Effector memory CD8-positive, alpha-beta T cell (primary cell): ENCODE measurements around the gene TSPAN9.

Experiments
- ATAC-seq: fragments of 150-1000 bp; cut with Tn5 transposase; replicated peaks from 2 replicates; pipeline ENCODE4 v1.10.0; 2021; ENCODE audit warnings: mild to moderate bottlenecking, moderate library complexity
- DNase-seq, 3 experiments: peaks; one replicate each; pipeline ENCODE4 v3.0.0; 2021
- H3K27ac Mint-ChIP-seq, 2 donors: one replicate each; pipeline ENCODE4 v1.8.0; 2022; ENCODE audit warnings: mild to moderate bottlenecking in 2 of 2, mixed read lengths in 2 of 2, moderate library complexity in 2 of 2
- H3K27me3 Mint-ChIP-seq, 2 donors: one replicate each; pipeline ENCODE4 v1.8.0; 2022; ENCODE audit warnings: mixed read lengths in 2 of 2
- H3K36me3 Mint-ChIP-seq: one replicate; pipeline ENCODE4 v1.8.0; 2022; ENCODE audit warnings: mild to moderate bottlenecking, moderate library complexity, mixed read lengths; ENCODE audit not compliant: insufficient read depth
- H3K4me1 Mint-ChIP-seq, 2 donors: one replicate each; pipeline ENCODE4 v1.8.0; 2022; ENCODE audit warnings: low read depth in 2 of 2, mixed read lengths in 2 of 2
- H3K4me3 Mint-ChIP-seq, 2 donors: one replicate each; pipeline ENCODE4 v1.8.0; 2022; ENCODE audit warnings: mild to moderate bottlenecking in 2 of 2, mixed read lengths in 2 of 2, moderate library complexity in 2 of 2
- H3K9me3 Mint-ChIP-seq, 2 donors: one replicate each; pipeline ENCODE4 v1.8.0; 2022; ENCODE audit warnings: mixed read lengths in 2 of 2

TSPAN9 gene

DNA sequence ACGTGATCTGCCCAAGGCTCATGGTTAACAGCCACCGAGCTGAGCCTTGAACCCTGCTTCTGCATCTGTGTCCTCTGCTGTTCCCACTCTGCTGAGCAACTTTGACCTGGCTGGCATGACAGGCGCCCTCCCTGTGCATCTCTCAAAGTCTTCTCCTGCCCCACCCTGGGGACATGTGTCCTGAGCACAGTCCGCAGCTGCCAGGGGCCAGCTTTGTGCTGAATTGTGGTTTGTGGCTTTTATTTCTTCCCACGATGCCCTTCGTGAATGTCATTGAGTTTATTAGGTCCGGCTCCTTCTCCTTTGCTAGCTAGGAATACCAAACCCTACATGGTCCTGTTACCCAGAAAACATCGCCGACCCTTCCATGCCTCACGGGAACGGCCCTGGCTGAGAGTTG, 161.0 kb downstream of the TSPAN9 start:
- Mint-ChIP-seq H3K4me3 (no peak overlapping the region), H3K27me3 (peaks cover 49 to 73% of the 10 kb centered on the region in 2 donors), H3K27ac (no peak overlapping the region), H3K4me1 (peaks cover 0 to 8% of the 10 kb centered on the region in 2 donors), H3K9me3 (no peaks in the 10 kb centered on the region), H3K36me3 (no peaks in the 10 kb centered on the region)
- DNase-seq (no peak), ATAC-seq (no peak)

DNA sequence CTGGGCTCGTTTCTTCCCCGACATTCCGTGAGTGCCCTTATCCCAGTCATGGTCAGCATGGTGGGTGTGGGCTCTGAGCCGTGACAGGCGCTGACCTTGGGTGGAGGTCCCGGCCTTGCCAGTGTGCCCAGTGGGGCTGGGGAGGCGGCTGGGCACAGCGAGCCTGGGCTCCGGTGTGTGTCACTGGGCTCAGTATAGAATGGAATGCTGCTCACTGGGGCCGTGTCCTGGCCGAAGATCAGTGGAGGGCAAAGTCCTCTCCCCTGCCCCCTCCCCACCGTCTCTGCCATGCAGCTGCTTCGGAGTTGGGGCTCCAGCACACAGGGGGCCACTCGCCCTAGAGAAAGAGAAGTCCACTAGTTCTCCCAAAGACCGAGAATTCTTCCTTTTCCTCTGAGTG, 164.4 kb downstream of the TSPAN9 start:
- Mint-ChIP-seq H3K36me3 (no peaks in the 10 kb centered on the region), H3K27ac (no peak overlapping the region), H3K4me1 (peaks cover 0 to 7% of the 10 kb centered on the region in 2 donors), H3K27me3 (peaks cover 20 to 42% of the 10 kb centered on the region in 2 donors), H3K9me3 (no peaks in the 10 kb centered on the region), H3K4me3 (no peak overlapping the region)
- no peak for ATAC-seq
- no peak for DNase-seq

DNA sequence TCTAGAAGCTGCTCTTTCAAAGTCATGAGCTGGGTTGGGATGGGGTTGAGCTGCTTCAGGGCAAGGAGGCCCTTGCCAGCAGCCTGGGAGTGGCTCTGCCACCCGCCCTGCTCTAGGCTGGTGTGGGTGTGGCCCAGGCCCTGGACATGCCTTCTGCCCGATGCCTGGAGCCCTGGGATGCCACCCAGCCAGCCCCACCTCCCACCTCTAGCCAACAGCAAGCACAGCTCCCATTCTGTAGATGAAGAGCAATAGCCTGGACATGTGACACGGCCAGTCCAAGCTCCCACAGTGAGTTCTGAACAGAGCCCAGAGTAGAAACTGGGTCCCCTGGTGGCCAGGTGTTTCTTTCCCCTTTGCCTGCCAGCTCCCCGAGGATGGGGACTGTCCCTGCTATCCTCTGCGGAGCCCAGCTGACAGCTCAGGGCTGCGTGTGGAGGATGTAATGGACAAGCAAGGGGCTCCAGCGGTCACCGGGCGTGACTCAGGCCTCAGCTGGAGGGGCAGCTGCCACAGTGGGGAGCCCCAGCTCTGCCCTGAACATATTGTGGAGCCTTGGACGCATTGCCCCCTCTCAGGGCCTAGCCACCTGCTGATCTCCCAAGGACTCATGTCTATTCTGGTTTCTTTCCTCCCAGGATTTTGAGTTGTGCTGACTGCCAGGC, 165.2 kb downstream of the TSPAN9 start:
- H3K27me3 Mint-ChIP-seq: peaks cover 17 to 35% of the 10 kb centered on the region in 2 donors
- no peak overlapping the region for H3K27ac Mint-ChIP-seq
- no peaks in the 10 kb centered on the region for H3K9me3 Mint-ChIP-seq
- DNase-seq: no peak
- H3K36me3 Mint-ChIP-seq: no peaks in the 10 kb centered on the region
- ATAC-seq: no peak
- H3K4me3 Mint-ChIP-seq: no peak overlapping the region
- H3K4me1 Mint-ChIP-seq: peaks cover 0 to 4% of the 10 kb centered on the region in 2 donors

DNA sequence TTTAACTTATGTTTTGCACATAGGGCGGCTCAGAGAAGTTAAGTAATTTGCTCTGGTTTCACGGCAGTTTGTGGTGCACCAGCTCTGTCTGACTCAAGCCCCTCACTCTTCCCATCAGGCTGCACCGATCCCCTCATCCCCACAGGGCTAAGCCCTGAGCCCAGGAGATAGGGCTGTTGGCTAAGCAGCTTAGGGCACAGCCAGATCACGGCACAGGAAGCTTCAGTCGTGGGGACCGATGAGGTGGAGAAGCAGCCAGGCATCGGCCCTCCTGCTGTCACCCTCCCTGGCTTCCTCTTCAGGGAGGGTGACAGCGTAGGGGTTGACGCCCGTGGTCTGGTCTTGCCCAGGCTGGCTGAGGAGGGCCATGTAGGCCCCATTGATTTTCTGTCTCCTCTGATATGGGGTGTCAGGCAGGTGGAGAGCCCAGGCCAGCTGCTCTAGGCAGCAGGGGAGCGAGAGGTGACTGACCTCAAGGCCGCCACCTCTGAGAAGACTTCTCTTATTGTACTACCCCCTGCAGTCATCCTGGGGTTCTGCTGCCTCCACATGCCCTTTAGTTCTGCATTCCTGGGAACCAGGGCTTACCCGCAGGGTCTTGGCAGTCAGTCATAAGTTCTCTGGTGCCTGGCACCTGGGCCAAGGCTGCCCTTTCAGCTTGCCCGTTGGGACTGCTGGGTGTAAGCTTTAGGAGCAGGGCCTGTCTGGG, 166.4 kb downstream of the TSPAN9 start:
- ATAC-seq: no peak
- no peak overlapping the region for H3K4me3 Mint-ChIP-seq
- no peaks in the 10 kb centered on the region for H3K9me3 Mint-ChIP-seq
- H3K4me1 Mint-ChIP-seq: no peaks in the 10 kb centered on the region
- H3K27ac Mint-ChIP-seq: no peak overlapping the region
- peaks cover 5 to 23% of the 10 kb centered on the region in 2 donors for H3K27me3 Mint-ChIP-seq
- DNase-seq: no peak
- no peaks in the 10 kb centered on the region for H3K36me3 Mint-ChIP-seq

DNA sequence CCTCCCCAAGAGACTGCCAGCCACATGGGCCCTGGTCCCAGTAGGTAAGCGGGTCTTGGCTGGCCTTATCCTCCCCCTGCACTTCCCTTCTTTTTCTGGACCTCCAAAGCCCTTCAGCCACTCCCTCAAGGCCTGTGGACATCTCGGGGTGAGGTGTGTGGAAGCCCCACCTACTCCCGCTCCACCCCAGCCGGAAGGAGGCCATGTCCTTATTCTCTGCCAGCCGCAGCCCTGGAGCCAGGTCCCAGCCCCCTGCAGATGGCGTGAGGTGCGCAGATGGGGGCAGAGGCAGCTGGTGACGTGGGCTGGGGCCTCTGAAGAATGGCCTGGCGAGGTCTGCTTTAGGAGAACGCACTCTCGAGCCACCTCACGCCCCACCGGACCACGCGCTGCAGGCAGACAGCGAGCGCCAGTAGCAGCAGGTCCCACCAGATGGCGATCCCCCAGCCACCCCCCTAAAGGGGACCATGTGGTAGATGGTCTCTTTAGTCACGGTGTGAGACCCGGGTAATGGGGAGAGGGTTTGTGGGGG, 167.1 kb downstream of the TSPAN9 start:
- H3K4me1 Mint-ChIP-seq: peaks cover 4% of the 10 kb centered on the region in 2 donors

DNA sequence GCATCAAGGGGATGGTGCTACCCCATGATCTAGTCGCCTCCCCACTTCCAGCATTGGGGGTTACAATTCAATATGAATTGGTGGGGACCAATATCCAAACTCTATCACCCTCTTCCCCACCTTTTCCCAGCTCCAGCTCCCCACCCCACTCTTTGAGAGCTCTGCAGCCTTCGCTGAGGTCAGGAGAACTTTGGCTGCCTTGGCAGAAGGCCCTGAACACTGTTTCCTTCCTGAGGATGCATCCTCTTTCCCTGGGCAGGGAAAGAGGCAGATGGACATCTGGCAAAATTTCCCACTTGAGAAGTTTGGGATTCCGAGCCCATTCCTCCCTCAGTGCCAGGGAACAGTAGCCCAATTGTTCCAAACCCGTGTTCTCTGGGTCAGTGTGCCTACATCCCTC, 169.1 kb downstream of the TSPAN9 start:
- Mint-ChIP-seq H3K27ac (no peak overlapping the region), H3K36me3 (no peaks in the 10 kb centered on the region), H3K4me3 (no peak overlapping the region), H3K4me1 (peaks cover 6 to 9% of the 10 kb centered on the region in 2 donors), H3K9me3 (no peaks in the 10 kb centered on the region), H3K27me3 (peaks cover 20 to 33% of the 10 kb centered on the region in 2 donors)
- ATAC-seq (no peak), DNase-seq (no peak)

More for the DNA sequence above, 167.1 kb downstream of the TSPAN9 start:
- ATAC-seq (no peak), DNase-seq (no peak)
- no peaks in the 10 kb centered on the region for H3K9me3 Mint-ChIP-seq
- peaks cover 11 to 23% of the 10 kb centered on the region in 2 donors for H3K27me3 Mint-ChIP-seq
- H3K4me3 Mint-ChIP-seq: no peak overlapping the region
- no peaks in the 10 kb centered on the region for H3K36me3 Mint-ChIP-seq
- H3K27ac Mint-ChIP-seq: no peak overlapping the region

DNA sequence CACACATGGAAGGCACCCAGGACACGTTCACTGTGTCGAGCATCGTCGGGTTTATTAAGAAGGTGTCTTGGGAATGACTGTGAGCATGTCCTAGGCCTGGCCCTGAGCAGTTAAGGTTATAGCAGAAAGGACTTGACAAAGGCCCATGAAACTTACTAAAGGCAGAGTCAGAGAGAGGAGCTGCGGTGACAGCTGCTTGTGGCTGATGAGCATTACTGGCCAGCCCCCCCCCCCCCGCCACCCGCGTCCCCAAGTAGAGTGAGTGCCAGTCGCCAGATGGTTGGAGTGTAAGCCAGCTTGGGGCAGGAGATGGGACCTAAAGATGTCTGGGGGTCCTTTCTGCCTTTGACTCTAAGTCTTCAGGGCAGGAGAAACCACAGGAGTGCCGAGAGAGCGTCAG, 169.9 kb downstream of the TSPAN9 start:
- Mint-ChIP-seq H3K4me1 (peaks cover 6 to 9% of the 10 kb centered on the region in 2 donors), H3K4me3 (no peak overlapping the region), H3K27me3 (peaks cover 26 to 41% of the 10 kb centered on the region in 2 donors), H3K27ac (no peak overlapping the region), H3K9me3 (no peaks in the 10 kb centered on the region), H3K36me3 (no peaks in the 10 kb centered on the region)
- DNase-seq: no peak
- ATAC-seq: no peak

DNA sequence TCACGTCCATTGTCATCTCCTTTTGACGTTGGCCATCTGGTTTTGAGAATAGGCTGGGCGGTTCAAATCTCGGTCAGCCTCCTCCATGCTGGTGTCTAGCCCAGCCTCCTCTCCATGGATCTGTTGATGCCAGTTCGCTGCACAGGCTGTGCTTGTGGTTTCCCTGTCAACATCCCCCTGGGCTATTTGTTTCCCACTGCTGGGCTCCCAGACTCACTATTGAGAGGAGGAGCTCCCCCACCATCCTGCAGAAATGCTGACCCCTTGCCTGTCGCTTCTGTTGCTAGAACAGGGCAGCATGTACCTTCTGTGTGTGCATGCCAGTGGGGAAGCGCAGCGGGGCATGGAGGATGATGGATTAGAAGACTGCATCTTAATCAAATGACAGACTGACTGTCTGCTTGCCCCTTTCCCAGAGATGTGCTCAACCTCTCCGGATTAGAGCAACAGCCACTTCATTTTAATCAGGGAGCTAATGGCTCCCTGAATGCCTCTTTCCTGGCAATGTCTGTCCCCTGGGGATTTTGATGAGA, 170.5 kb downstream of the TSPAN9 start:
- H3K4me1 Mint-ChIP-seq: peaks cover 6 to 9% of the 10 kb centered on the region in 2 donors
- DNase-seq (no peak), ATAC-seq (no peak)
- peaks cover 26 to 38% of the 10 kb centered on the region in 2 donors for H3K27me3 Mint-ChIP-seq
- no peaks in the 10 kb centered on the region for H3K36me3 Mint-ChIP-seq
- H3K27ac Mint-ChIP-seq: no peak overlapping the region
- no peaks in the 10 kb centered on the region for H3K9me3 Mint-ChIP-seq
- no peak overlapping the region for H3K4me3 Mint-ChIP-seq

DNA sequence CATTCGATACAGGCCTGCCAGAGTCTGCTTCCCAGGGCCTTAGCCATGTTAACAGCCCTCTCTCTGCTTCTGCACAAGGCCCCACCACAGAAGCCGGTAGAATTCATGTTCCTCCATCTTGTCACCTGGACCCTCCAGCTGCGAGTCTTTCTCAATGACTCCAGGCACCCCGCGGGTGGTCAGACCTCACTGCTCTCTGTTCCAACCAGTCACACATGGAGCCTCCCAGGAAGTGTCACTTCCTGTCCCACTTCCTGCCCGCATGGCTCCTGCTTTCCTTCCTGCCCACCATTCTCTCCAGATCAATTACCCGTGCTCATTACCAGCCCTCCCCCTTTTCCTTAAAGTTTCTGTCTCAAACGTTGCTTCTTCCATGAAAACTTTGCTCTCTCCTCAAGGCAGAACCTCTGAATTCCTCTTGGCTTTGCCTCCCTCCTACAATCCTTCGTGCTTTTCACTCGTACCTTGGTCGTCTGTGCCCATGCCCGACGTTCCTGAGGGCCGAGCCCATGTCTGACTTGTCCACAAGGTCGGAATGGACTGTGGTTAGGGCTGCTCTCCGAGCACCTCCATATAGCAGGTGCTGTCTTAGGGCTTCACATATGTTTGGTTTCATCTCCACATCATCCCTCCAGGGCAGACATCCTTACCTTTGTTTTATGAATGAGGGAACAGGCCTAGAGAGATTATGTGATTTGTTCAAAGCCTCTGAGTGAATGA, 172.1 kb downstream of the TSPAN9 start:
- DNase-seq (no peak), ATAC-seq (no peak)
- Mint-ChIP-seq H3K4me3 (no peak overlapping the region), H3K9me3 (no peaks in the 10 kb centered on the region), H3K27me3 (peaks cover 26 to 33% of the 10 kb centered on the region in 2 donors), H3K36me3 (no peaks in the 10 kb centered on the region), H3K4me1 (peaks cover 6 to 9% of the 10 kb centered on the region in 2 donors), H3K27ac (no peak overlapping the region)

DNA sequence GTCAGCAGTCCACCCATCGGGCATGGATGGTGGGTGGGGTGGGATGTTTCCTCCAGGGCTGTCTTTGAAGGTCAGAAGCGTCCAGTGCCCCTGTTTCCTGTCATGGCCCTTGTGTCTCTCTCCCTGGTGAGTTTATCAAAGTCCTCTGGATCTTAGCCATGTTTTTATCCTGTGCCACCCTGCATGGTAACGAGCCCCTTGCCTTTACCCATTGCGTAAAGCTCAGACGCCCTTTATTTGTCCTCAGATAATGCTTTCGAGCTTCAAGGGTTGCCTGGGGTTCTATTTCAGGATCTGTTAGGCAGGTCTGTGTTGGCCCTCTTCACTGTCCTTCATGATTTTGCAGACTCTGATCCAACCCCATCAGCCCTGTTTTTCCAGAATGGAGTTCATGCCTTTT, 172.9 kb downstream of the TSPAN9 start:
- Mint-ChIP-seq H3K4me3 (no peak overlapping the region), H3K9me3 (no peaks in the 10 kb centered on the region), H3K27me3 (peaks cover 26 to 33% of the 10 kb centered on the region in 2 donors), H3K4me1 (peaks cover 6 to 9% of the 10 kb centered on the region in 2 donors), H3K27ac (no peak overlapping the region), H3K36me3 (no peaks in the 10 kb centered on the region)
- ATAC-seq (no peak), DNase-seq (no peak)

DNA sequence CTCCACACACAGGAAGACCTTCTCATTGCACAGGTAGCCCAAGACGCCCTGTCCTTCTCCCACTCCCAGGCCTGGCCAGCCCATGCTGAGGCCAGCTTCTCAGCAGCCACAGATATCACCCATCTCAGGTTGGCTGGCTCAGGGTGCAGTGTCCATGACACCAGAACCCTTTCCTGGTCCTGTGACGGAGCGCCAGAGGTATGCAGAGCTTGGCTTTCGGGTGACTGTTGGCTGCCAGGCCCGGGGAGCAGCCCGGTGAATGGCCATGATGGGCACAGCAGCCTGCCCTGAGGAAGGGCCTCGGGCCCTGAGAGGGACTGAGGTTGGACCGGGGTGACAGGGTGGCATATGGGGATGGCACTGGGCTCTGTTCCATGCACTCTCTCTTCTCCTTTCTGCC, 173.4 kb downstream of the TSPAN9 start:
- H3K9me3 Mint-ChIP-seq: no peaks in the 10 kb centered on the region
- no peak overlapping the region for H3K27ac Mint-ChIP-seq
- no peaks in the 10 kb centered on the region for H3K36me3 Mint-ChIP-seq
- ATAC-seq (no peak), DNase-seq (no peak)
- H3K27me3 Mint-ChIP-seq: peaks cover 26 to 34% of the 10 kb centered on the region in 2 donors
- no peak overlapping the region for H3K4me3 Mint-ChIP-seq
- H3K4me1 Mint-ChIP-seq: peaks cover 6 to 9% of the 10 kb centered on the region in 2 donors

DNA sequence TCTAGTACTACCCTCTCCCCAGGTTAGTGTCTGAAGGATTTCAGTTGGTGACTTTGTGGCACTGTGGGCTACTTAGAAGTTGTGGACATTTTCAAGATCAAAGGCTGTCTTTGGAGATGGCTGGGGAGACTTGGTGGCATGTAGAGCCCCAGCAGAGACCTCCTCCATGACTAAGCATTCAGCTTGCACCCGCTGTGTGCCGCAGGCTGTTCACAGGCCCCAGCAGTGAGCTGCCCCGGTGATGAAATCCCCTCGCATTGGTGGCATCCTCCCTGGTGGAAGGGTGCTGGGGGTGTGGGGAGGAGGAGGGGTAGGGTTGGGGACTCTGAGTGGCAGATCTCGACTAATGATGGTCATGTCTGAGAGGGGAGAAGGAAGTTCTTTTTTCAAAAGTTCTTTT, 173.9 kb downstream of the TSPAN9 start:
- Mint-ChIP-seq H3K9me3 (no peaks in the 10 kb centered on the region), H3K4me1 (peaks cover 6 to 9% of the 10 kb centered on the region in 2 donors), H3K4me3 (no peak overlapping the region), H3K36me3 (no peaks in the 10 kb centered on the region), H3K27ac (no peak overlapping the region), H3K27me3 (peaks cover 26 to 39% of the 10 kb centered on the region in 2 donors)
- DNase-seq (no peak), ATAC-seq (no peak)

DNA sequence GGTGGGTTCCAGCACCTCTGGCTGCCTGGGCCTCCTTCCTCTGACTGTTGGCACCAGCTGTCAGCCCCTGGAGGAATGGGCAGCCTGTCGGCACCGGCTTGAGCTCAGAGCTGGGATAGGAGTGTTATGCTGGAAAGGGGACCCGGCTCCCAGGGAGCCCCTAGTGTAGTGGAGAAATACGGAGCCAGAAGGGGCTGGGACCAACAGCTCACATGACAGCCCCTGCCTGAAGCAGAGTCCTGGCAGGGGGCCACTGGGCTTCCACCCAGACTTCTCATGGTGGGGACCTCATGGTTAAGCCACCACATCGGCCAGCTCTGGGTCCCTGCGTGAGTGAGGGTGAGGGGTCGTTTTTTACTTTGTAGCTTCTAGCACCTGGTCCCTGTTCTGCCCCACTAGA, 174.5 kb downstream of the TSPAN9 start:
- H3K9me3 Mint-ChIP-seq: no peaks in the 10 kb centered on the region
- no peak for DNase-seq

More for the DNA sequence above, 174.5 kb downstream of the TSPAN9 start:
- peaks cover 6 to 9% of the 10 kb centered on the region in 2 donors for H3K4me1 Mint-ChIP-seq
- H3K27me3 Mint-ChIP-seq: peaks cover 26 to 43% of the 10 kb centered on the region in 2 donors
- no peak for ATAC-seq
- no peak overlapping the region for H3K27ac Mint-ChIP-seq
- no peak overlapping the region for H3K4me3 Mint-ChIP-seq
- H3K36me3 Mint-ChIP-seq: no peaks in the 10 kb centered on the region
